ENCODE measurements around the gene SHC3.

SHC3 gene

DNA sequence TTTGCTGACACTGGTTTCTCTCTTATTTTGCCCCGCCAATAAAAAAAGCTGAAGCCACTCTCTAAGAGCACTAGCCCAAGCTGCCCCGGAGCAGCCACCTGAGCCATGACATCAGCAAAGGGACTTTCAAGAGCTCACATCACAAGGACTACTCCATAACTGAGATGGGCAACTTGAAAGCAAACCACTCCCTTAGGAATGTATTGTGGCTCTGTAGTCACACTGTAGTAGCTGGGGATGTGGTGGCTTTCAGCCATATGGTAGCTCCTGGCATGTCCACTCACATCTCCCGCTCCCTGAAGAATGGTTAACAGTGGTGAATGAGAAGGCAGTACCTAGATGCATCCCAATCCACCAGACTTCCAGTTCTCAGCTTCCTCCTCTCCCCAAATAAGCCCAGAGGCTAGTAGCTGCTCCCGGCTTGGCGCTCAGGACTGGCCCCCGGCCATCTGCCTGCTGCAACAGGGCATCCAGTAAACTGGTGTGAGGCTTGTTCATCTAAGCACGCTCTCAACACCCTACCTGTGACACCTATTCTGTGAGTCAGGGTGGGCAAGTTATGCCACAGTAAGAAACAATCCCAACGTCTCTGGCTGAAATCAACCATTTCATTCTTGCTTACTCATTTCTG is 123.6 kb downstream of the SHC3 start:
- DNase-seq (ENCODE audit: low read depth): no peak

DNA sequence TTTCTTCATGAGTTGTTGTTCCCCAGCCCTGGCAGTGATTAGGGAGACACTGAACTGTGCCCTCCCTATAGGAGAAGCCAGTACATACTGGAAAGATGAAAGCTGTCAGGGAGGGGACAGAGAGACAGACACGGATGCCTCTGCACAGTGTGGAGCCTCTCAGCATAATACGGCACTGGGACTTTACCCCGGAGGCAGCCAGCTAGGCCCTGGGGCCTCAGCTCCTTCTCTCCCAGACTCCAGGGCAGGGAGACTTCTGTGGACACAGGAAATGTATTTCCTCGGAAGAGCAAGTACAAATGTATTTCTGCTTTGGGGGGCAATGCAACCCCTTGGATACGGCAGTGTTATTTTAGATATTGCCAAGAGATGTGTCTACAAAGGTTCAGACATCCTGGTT is 125.3 kb downstream of the SHC3 start:
- DNase-seq (ENCODE audit: low read depth): no peak

DNA sequence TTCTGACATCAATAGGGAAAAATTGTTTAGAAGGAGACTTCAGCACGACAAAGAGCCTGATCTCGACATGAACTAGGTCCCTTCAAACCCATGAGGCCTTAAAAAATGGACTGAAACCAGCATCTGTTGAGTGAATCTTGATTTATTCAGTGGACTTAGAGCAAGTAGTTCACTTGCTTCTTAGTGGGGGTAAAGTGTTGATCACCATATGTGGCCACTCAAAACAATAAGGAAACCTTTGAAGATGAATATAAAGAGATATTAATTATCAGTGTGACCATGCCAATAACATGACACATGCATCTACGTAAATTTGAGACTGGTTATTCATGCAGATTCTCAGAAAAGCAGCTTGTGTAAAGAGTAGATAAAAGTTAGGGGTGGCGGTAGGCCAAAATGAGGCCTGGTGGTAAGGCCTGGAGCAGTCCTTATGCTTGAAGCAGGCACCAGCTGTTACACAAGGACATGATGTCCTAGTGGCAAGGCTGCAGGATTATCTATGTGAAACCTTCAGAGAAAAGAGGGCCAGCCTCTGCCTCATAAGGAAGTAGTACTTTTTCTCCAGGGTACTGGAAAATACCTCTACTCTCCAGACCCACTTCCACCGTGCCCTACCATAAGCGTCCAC is 126.0 kb downstream of the SHC3 start:
- no peak for DNase-seq (ENCODE audit: low read depth)

DNA sequence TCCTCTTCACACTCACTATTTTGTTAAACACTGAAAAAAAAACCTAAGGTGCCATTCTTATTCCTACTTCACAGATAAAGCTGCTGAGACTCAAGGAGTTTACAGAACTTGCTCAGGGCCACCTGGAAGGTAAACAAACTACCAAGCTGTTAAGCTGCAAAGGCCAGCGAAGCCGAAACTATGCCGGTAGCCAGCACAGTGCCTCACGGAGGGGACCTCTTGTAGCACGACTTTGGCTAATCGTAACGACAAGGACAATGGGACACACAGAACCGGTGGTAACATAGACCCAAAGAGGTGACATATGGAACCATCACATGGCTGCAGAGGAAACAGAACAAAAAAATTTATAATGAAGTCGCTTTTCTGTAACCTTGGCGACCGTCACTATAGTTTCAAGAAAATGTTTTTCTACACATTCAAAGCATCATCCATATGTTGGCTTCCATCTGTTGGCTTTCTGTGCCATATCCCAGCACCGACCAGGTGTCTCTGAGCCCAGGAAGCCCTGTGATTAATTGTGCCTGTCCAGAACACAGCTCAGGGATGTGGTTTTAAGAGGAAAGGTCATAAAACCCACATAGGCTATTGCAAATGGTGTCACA is 127.1 kb downstream of the SHC3 start:
- DNase-seq (ENCODE audit: low read depth): no peak

DNA sequence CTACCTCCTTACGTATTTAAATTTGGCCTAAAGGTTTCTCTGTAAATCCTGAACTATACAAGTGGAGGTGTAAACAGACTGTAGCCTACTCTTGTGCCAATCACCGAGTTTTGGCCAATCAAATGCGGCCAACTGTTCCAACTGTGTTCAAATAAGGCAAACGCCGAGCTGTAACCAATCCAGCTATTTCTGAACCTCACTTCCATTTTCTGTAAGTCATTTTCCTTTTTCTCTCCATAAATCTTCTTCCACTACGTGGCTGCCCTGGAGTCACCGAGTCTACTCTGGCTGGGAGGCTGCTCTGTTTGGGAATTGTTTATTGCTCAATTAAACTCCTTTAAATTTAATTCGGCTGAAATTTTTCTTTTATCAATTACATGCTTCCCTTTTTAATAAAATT is 129.0 kb downstream of the SHC3 start:
- no peak for DNase-seq (ENCODE audit: low read depth)

DNA sequence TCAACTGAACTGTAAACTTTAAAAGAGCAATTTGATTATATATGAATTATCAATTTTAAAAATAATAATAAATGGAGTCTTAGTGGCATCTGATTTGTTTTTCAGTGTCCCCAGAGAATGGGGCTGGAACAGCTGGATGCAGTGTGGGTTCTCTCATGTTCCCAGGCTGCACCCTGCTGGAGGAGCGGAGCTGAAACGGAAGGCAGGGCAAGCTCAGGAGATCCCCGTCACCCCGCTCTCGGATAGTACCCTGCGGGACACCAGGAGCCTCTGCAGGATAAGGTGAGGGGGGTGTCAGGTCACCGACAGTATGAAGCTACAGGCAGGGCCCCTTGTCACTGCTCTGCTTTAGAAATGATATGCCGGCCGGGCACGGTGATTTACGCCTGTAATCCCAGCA is 130.0 kb downstream of the SHC3 start:
- DNase-seq (ENCODE audit: low read depth): no peak

- no peak for DNase-seq (ENCODE audit: low read depth)
These were observed 131.0 kb downstream of the SHC3 start for GRCh38 chr9:89047667-89048066.

GRCh38 chr9:89046832-89047231 is 131.8 kb downstream of the SHC3 start:
- DNase-seq (ENCODE audit: low read depth): no peak

DNA sequence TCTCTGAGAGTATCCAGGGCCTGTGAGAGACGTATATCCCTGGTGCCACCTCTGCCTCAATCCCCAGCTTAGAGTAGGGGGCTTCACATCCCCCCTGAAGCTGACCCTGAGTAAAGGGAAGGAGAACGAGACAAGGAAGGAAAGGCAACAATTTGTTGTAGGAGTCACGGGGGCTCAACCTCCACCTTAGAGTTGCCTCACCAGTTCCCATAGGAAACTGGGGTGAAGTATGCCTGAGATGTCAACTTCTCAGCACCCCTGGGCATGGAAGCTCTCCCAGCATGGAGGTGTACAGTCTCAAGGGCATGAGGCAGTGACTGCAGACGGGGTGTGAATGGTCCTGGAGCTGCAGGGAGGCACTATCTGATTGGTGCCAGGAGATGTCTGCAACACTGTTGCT is 133.7 kb downstream of the SHC3 start:
- no peak for DNase-seq (ENCODE audit: low read depth)

- DNase-seq (ENCODE audit: low read depth): no peak
These were observed 134.5 kb downstream of the SHC3 start for GRCh38 chr9:89044104-89044503.

DNA sequence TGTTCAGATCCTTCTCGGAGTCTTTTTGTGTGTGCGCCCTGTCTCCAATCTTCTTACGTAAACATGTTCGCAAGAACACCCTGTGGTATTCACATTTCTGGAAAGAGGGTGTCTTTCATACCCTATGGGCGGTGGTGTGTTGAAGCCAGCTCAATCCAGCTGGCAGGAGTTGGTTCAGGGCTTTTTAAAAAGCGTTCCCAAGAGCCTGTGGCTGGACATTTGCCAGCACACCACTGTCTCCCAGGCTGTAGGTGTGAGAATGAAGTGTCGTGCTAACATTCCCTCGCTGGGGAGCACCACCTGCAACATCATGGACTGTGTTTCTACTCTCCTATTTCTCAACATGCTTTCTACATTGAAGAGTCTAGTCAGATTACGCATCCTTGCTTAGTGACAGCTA is 135.6 kb downstream of the SHC3 start:
- DNase-seq (ENCODE audit: low read depth): no peak

- DNase-seq (ENCODE audit: low read depth): no peak
These were observed 139.0 kb downstream of the SHC3 start for GRCh38 chr9:89039664-89040063.

DNA sequence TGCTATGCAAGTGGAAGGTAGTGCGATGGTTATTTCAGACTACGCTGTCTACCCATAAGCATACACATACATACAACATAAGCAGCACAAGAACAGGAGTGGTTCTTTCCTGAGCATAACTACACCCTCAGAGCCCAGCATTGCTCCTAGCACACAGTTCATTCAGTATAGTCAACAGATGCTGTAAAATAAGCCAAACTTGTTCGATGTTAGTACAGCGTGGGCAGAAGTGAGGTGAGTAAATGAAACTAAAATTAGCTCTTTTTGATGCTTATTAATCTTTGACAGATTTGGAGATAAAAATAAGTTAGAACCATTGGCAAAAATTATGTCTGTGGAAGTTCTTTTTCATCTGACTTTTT is 139.5 kb downstream of the SHC3 start:
- no peak for DNase-seq (ENCODE audit: low read depth)

GRCh38 chr9:89038382-89039103 is 140.1 kb downstream of the SHC3 start:
- DNase-seq (ENCODE audit: low read depth): no peak

DNA sequence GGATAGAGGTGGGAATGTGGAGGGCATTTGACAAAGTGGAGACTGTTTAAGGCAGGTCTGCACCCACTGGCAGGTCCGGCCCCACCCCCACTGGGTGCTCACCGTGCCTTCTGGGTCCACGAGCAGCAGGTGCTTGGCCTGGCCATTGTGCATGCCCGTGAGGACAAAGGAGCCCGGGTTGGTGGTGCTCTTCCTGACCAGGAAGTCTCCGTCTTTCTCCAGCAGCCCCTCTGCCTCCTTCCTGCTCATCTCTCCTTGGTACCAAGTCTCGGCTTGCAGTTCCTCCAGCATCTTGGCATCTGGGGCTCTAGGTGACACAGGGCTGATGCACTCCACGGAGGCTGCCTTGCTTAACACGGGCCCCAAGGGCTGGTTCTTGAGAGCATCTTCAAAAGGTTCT is 140.7 kb downstream of the SHC3 start:
- DNase-seq (ENCODE audit: low read depth): no peak

- DNase-seq (ENCODE audit: low read depth): no peak
These were observed 141.3 kb downstream of the SHC3 start for GRCh38 chr9:89037346-89037745.

- no peak for DNase-seq (ENCODE audit: low read depth)
These were observed 141.7 kb downstream of the SHC3 start for GRCh38 chr9:89036891-89037290.

DNA sequence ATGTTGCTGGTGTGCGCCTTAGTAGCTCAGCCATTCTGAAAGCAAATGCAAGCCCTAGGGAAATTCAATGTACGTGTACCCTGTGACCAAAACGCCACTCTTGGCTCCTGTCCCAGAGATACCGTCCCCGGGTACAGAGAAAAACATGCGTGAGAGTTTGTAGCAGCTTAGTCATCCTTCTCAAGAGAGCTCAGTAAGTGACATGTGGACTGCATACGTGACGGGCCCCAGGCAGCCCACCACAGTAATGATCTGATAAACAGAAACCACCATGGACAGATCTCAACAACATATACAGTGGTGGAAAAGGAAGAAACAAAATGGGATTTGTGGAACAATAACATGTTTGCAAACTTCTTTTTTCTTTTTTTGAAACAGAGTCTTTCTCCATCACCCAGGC is 142.2 kb downstream of the SHC3 start:
- DNase-seq (ENCODE audit: low read depth): no peak

DNA sequence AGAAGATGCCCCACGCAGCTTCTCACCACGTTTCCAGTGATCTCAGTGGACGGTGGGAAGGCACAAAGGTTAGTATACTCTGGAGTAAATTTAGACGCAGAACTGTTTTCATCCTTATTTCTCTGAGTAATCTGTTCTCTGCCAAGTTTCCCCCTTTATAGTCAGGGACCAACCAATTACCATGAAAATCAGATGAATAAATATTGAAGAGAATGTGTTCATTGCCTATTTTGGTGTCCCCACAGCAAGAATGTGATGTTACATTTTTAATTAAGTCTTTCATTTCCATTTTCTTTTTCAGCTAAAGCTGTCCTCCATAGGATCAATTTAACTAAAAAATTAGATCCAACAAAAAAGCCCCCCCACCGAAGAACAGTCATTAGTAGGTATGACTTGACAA is 146.0 kb downstream of the SHC3 start:
- DNase-seq (ENCODE audit: low read depth): no peak

GRCh38 chr9:89032173-89032572 is 146.4 kb downstream of the SHC3 start:
- DNase-seq (ENCODE audit: low read depth): no peak

GRCh38 chr9:89029788-89030187 is 148.8 kb downstream of the SHC3 start:
- no peak for DNase-seq (ENCODE audit: low read depth)

DNA sequence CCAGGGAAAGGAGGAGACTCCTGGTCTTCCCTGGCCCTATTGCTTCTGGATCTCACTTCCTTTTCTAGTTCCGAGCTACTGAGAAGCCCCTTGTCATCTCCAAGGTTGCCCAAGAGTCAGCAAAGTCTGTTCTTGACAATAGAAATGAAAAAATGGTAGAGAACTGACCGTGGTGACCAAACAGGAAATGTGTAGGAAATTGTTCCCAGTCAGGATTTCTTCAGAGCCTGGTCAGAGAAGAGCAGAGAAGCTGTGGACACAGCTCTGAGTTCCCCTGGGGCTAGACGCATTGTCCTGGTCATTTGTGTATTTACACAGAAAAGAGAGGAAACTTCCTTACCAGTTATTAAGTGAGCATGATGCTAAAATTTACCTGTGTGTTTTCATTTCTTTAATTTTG is 151.7 kb downstream of the SHC3 start:
- no peak for DNase-seq (ENCODE audit: low read depth)

DNA sequence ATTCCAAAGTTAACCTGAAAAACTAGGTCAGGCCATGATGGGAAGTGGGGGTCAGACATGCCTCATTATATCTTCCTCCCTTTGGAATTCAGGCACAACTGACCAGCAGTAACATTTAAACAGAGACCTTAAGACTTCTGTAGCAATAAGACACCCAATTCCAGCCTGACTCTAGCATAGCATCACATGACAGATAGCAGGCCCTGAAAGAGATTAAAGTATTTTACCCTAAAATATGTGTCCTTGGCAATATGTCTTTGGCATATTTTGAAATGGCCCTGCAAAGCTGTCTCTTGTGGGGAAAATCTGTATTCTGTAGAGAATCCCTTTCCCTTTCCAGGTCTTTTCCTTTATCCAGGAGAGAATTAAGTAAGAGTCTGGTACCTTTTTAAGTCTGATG is 153.1 kb downstream of the SHC3 start:
- DNase-seq (ENCODE audit: low read depth): no peak

Measured in stimulated activated CD8-positive, alpha-beta memory T cell treated with anti-CD3 and anti-CD28 coated beads, Interleukin-12 subunit alpha, Interleukin-12 subunit beta, amount 100 ng/mL, for 4 hours (primary cell).